Loucy (cell line): Measurements from ENCODE around the gene TOM1L2.

Experiments
- EZH2phosphoT487 ChIP-seq: fragments of 200-600 bp; IDR thresholded peaks from 2 replicates; pipeline ENCODE4 v1.6.1; 2018; ENCODE audit warnings: antibody characterized with exemption, mild to moderate bottlenecking, moderate library complexity, borderline replicate concordance
- TF ChIP-seq, protein P1 (sequence below): fragments of 200-600 bp; sonication (generic); conservative IDR thresholded peaks from 2 replicates; pipeline ENCODE4 v1.5.1; 2014; ENCODE audit warnings: mild to moderate bottlenecking, antibody characterized with exemption, low read length

DNA sequence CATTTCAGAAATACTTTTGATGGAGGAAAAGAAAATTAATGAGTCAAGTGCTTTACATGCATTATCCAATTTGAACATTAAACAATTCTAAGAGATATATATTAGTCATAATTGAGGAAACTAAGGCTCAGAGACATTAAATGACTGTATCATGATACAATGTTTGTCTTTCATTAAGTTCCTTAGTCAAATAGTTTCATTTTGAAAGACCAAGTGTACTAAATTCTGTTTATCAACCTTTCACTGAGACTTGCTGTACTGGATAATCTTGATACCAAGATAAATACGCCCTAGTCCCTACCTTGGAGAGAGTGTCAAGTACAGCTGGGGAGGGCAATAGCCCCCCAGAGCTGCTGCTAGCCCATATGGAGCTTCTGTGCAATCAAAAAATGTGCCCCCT lies 24.2 kb downstream of the TOM1L2 start:
- TF ChIP-seq, protein P1, sequence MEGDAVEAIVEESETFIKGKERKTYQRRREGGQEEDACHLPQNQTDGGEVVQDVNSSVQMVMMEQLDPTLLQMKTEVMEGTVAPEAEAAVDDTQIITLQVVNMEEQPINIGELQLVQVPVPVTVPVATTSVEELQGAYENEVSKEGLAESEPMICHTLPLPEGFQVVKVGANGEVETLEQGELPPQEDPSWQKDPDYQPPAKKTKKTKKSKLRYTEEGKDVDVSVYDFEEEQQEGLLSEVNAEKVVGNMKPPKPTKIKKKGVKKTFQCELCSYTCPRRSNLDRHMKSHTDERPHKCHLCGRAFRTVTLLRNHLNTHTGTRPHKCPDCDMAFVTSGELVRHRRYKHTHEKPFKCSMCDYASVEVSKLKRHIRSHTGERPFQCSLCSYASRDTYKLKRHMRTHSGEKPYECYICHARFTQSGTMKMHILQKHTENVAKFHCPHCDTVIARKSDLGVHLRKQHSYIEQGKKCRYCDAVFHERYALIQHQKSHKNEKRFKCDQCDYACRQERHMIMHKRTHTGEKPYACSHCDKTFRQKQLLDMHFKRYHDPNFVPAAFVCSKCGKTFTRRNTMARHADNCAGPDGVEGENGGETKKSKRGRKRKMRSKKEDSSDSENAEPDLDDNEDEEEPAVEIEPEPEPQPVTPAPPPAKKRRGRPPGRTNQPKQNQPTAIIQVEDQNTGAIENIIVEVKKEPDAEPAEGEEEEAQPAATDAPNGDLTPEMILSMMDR, result no peak
- TF ChIP-seq EZH2phosphoT487, result no peak
